HepG2 (cell line): Measurements from ENCODE around the gene NAT9. TPM values are rescaled to one million over a fixed set of nuclear protein-coding genes. Genes with fewer than 3 reads are reported as not detected.

ENCODE experiments used
- AFF4 ChIP-seq: sonication (generic); formaldehyde crosslinking; IDR thresholded peaks from 2 replicates; pipeline ENCODE4 v1.4.0; 2020; ENCODE audit warnings: missing genetic modification reagents
- BORCS8-MEF2B ChIP-seq: sonication (generic); formaldehyde crosslinking; IDR thresholded peaks from 2 replicates; pipeline ENCODE4 v1.8.0; 2022; ENCODE audit warnings: mild to moderate bottlenecking, missing genetic modification reagents
- ELF3 ChIP-seq: IDR thresholded peaks from 2 replicates; pipeline ENCODE4 v1.6.1; 2016; ENCODE audit warnings: missing genetic modification reagents, missing compliant biosample characterization
- ISL2 ChIP-seq: sonication (generic); formaldehyde crosslinking; IDR thresholded peaks from 2 replicates; pipeline ENCODE4 v1.5.0; 2020; ENCODE audit warnings: missing genetic modification reagents
- KMT2A ChIP-seq: sonication (generic); formaldehyde crosslinking; IDR thresholded peaks from 2 replicates; pipeline ENCODE4 v1.4.0; 2020; ENCODE audit warnings: missing genetic modification reagents
- NCOA1 ChIP-seq: sonication (generic); formaldehyde crosslinking; IDR thresholded peaks from 2 replicates; pipeline ENCODE4 v1.9.0; 2021; ENCODE audit warnings: missing genetic modification reagents
- PATZ1 ChIP-seq: sonication (generic); formaldehyde crosslinking; IDR thresholded peaks from 2 replicates; pipeline ENCODE4 v1.4.0; 2020; ENCODE audit warnings: missing genetic modification reagents
- RFXAP ChIP-seq: sonication (generic); formaldehyde crosslinking; IDR thresholded peaks from 2 replicates; pipeline ENCODE4 v1.4.0; 2020; ENCODE audit warnings: missing genetic modification reagents, borderline replicate concordance
- ZBTB3 ChIP-seq: sonication (generic); formaldehyde crosslinking; IDR thresholded peaks from 2 replicates; pipeline ENCODE4 v1.4.0; 2020; ENCODE audit warnings: low read depth, mild to moderate bottlenecking, moderate library complexity, missing genetic modification reagents, borderline replicate concordance
- ZFX ChIP-seq: sonication (generic); formaldehyde crosslinking; IDR thresholded peaks from 2 replicates; pipeline ENCODE4 v1.4.0; 2020; ENCODE audit warnings: mild to moderate bottlenecking, low read depth, missing genetic modification reagents, moderate library complexity
- ZMAT3 ChIP-seq: sonication (generic); formaldehyde crosslinking; conservative IDR thresholded peaks from 2 replicates; pipeline ENCODE4 v1.7.0; 2021; ENCODE audit warnings: missing genetic modification reagents
- ZNF547 ChIP-seq: sonication (generic); formaldehyde crosslinking; IDR thresholded peaks from 2 replicates; pipeline ENCODE4 v1.5.1; 2020; ENCODE audit warnings: mild to moderate bottlenecking, missing genetic modification reagents
- ZNF574 ChIP-seq: sonication (generic); formaldehyde crosslinking; IDR thresholded peaks from 2 replicates; pipeline ENCODE4 v1.4.0; 2020; ENCODE audit warnings: missing genetic modification reagents
- ZNF652 ChIP-seq: IDR thresholded peaks from 2 replicates; pipeline ENCODE4 v1.6.1; 2016; ENCODE audit warnings: low read depth, borderline replicate concordance
- ZNF761 ChIP-seq: sonication (generic); formaldehyde crosslinking; conservative IDR thresholded peaks from 2 replicates; pipeline ENCODE4 v1.4.0; 2020; ENCODE audit warnings: mild to moderate bottlenecking, missing genetic modification reagents
- ZNF883 ChIP-seq: sonication (generic); formaldehyde crosslinking; IDR thresholded peaks from 2 replicates; pipeline ENCODE4 v1.5.1; 2020; ENCODE audit warnings: mild to moderate bottlenecking, missing genetic modification reagents; ENCODE audit errors: not compliant biosample characterization
- polyA plus RNA-seq, 8 experiments: library from polyadenylated mRNA; depleted of rRNA in 3 of 8; stranded (reverse) in 7 of 8; unstranded in 1 of 8; fragments of >200 nt; fragmentation: Illumina TruSeq in 4 of 8; extraction: Trizol in 4 of 8; gene quantifications; 2 replicates each; pipeline versions ENCODE4 v1.2.1 to v1.2.3, GENCODE V29; 2011 to 2016; ENCODE audit warnings: low read depth in 4 of 8, missing spikeins in 1 of 8, mixed read lengths in 1 of 8; ENCODE audit not compliant: insufficient read depth in 1 of 8
- total RNA-seq, 5 experiments: library from RNA; depleted of rRNA; stranded (reverse); fragments of >200 nt; fragmentation: Illumina TruSeq; extraction: Trizol; gene quantifications; 2 replicates each; pipeline ENCODE4 v1.2.3, GENCODE V29; 2016; ENCODE audit warnings: low read depth in 1 of 5
- TF ChIP-seq, protein P1 (sequence below): conservative IDR thresholded peaks from 2 replicates; pipeline ENCODE4 v1.6.1; 2018; ENCODE audit warnings: missing genetic modification reagents
- TF ChIP-seq, protein P2 (sequence below): IDR thresholded peaks from 2 replicates; pipeline ENCODE4 v1.6.1; 2016; ENCODE audit warnings: missing genetic modification reagents, missing compliant biosample characterization

Gene NAT9
- total and polyA plus RNA-seq, 2 of the 13 experiments (the other 11 are each of a cell fraction or from before 2014, with no cell fraction given) = 39.7 to 44.2 TPM

- TF ChIP-seq KMT2A (CRISPR knock-in tag) (0 out of 2 replicates have a peak, but pooled peaks have one; percentile 37), ZNF547 (0 out of 2 replicates have a peak, but pooled peaks have one; percentile 61), ELF3 (CRISPR knock-in tag) (peak; percentile 73), BORCS8-MEF2B (peak; percentile 74), ZNF883 (CRISPR knock-in tag) (peak; percentile 46), ISL2 (CRISPR knock-in tag) (0 out of 2 replicates have a peak, but pooled peaks have one; percentile 54), ZNF574 (CRISPR knock-in tag) (peak; percentile 64; the same call in 1 of the 2 replicates), ZBTB3 (CRISPR knock-in tag) (no peak), ZMAT3 (CRISPR knock-in tag) (peak; percentile 59; the same call in 1 of the 2 replicates), ZNF761 (CRISPR knock-in tag) (peak; percentile 67; the same call in 1 of the 2 replicates), RFXAP (CRISPR knock-in tag) (peak; percentile 70; the same call in 1 of the 2 replicates), ZFX (CRISPR knock-in tag) (peak; percentile 82), NCOA1 (CRISPR knock-in tag) (peak; percentile 29; the same call in 1 of the 2 replicates), PATZ1 (CRISPR knock-in tag) (peak; percentile 83), AFF4 (CRISPR knock-in tag) (no peak), ZNF652 (CRISPR knock-in tag) (peak; percentile 55; the same call in 1 of the 2 replicates)
- TF ChIP-seq, protein P1, sequence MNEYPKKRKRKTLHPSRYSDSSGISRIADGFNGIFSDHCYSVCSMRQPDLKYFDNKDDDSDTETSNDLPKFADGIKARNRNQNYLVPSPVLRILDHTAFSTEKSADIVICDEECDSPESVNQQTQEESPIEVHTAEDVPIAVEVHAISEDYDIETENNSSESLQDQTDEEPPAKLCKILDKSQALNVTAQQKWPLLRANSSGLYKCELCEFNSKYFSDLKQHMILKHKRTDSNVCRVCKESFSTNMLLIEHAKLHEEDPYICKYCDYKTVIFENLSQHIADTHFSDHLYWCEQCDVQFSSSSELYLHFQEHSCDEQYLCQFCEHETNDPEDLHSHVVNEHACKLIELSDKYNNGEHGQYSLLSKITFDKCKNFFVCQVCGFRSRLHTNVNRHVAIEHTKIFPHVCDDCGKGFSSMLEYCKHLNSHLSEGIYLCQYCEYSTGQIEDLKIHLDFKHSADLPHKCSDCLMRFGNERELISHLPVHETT (CRISPR knock-in tag) = no peak
- TF ChIP-seq, protein P2, sequence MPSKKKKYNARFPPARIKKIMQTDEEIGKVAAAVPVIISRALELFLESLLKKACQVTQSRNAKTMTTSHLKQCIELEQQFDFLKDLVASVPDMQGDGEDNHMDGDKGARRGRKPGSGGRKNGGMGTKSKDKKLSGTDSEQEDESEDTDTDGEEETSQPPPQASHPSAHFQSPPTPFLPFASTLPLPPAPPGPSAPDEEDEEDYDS (CRISPR knock-in tag) = peak; percentile 29; the same call in 1 of the 2 replicates
Measured at GRCh38 chr17:74744714-74745547, 31.2 kb downstream of the NAT9 start (continued).
